Lower leg skin (tissue), 3 donors: Measurements from ENCODE around the gene ANTXR1.

ENCODE experiments used
- POLR2A ChIP-seq, 2 donors: fragments of 450-650 bp; IDR thresholded peaks; one replicate each; pipeline ENCODE4 v1.6.1; 2016 to 2017; ENCODE audit warnings: antibody characterized with exemption in 2 of 2, mild to moderate bottlenecking in 1 of 2, moderate library complexity in 1 of 2
- TF ChIP-seq, protein P1 (sequence below), 3 donors: fragments of 450-650 bp; IDR thresholded peaks; one replicate each; pipeline ENCODE4 v1.5.1; 2016; ENCODE audit warnings: antibody characterized with exemption in 3 of 3, mild to moderate bottlenecking in 3 of 3, moderate library complexity in 2 of 3

DNA sequence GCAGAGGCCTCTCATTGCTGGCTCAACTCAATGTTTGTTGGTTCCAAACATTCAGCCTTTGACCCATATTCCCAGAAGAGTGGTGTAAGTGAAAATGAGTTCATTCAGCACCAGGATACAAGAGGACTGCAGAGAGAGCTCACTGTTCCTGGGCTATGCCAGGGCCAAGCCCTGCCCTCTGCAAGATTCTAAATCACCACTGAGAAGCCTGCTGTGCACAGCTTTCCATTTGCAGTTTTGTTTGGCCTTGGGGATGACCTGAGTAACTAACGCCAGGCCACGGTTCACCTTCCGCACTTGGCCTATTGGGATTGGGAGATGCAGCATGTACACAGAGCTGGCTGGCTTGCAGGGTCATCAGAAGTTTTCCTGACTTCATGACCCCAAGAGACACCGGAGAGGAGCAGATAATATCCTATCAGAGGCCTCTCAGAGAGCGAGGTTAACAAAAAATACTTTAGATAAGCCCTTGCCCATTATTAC is 25.9 kb upstream of the ANTXR1 start:
- TF ChIP-seq, protein P1, sequence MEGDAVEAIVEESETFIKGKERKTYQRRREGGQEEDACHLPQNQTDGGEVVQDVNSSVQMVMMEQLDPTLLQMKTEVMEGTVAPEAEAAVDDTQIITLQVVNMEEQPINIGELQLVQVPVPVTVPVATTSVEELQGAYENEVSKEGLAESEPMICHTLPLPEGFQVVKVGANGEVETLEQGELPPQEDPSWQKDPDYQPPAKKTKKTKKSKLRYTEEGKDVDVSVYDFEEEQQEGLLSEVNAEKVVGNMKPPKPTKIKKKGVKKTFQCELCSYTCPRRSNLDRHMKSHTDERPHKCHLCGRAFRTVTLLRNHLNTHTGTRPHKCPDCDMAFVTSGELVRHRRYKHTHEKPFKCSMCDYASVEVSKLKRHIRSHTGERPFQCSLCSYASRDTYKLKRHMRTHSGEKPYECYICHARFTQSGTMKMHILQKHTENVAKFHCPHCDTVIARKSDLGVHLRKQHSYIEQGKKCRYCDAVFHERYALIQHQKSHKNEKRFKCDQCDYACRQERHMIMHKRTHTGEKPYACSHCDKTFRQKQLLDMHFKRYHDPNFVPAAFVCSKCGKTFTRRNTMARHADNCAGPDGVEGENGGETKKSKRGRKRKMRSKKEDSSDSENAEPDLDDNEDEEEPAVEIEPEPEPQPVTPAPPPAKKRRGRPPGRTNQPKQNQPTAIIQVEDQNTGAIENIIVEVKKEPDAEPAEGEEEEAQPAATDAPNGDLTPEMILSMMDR (IDR thresholded peaks at IDR 0.05): no peak
- TF ChIP-seq POLR2A (IDR thresholded peaks at IDR 0.05): no peak
